ENCODE data around the gene TRPV6.

Gene TRPV6

DNA sequence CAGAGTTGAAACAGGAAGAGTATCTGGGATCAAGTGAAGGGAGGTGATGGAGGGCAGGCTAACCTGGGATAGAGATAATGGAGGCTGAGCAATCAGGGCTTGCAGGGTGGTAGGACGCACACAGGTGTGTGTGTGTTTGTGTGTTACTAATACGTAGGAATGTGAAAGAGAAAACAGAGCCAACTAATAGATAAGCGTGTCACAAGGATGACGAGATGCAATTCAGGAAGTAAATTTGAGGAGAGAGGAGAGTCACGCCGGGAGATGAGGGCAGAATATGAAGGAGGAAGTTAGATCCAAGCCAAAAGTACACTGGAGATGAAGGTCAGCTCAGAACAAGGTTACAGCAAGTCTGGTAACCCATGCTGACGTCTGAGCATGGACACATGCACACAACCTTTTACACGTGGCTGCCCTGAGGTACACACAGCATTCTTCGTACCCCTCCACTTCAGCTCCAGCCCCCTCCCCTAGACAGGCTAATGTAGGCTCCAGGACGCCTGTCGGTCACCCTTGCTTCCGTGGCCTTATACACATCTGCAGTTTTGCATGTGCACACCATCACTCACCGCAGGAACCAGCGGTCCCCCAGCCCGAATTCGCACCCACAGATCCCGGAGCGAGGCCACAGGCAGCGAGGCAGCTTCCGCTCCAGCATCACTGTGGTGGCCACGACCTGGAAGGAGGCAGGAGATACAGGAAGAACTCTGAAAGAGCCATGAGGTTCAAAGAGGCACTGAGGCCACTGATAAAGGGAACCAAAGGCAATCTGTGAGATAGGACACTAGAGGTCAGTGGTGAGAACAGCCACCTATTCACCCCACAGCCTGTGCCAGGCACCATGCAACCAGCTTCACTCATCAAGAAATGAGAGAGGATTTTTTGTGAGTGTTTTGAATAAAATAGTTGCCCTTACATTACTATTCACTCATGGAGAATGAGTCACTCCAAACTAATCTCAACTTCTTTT lies 23.7 kb upstream of the TRPV6 start:
- DNase-seq (ENCODE audit: low read depth in 2 of 2, low spot score in 1 of 2), result no peak

GRCh38 chr7:142908290-142908689 lies 22.7 kb upstream of the TRPV6 start:
- DNase-seq (ENCODE audit: low read depth in 2 of 2, low spot score in 1 of 2), result no peak

GRCh38 chr7:142906643-142907042 lies 21.1 kb upstream of the TRPV6 start:
- DNase-seq (ENCODE audit: low read depth in 2 of 2, low spot score in 1 of 2), result no peak

DNA sequence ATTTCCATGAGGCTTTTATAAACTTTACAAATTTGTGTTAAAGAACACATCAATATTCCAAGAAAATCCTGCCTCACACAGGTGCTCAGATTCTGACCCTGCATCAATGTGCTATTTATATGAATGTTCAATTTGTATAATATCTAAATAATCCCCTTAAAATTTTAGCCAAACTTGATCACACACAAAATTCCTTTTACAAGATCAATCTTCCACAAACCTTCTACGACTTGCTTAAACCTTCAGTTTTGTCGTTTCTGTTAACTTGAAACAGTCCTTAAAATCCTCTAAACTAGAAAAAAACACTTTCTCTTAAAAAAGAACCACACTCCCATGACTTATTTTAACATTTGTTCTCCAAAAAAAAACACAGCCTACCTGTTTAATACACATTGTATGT lies 20.2 kb upstream of the TRPV6 start:
- DNase-seq (ENCODE audit: low read depth in 2 of 2, low spot score in 1 of 2), result no peak

DNA sequence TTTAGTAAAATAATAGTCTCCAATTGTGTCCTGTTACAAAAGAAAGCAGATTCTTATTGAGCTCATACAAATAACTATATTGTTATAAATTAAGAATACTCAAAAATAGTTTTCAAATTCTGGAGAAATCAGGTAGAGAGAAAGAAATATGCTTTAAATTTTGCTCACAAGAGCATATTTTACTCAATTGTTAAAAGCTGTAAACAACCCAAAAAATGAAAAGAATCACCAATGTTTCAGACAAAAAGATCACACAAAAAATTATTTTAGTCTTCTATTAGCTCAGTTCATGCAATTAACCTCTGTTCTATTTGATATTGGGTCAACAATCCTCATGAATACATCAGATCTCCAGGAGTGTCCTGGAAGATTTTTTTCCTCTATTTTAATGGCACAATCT lies 18.6 kb upstream of the TRPV6 start:
- no peak for DNase-seq (ENCODE audit: low read depth in 2 of 2, low spot score in 1 of 2)

- no peak for DNase-seq (ENCODE audit: low read depth in 2 of 2, low spot score in 1 of 2)
Observed at GRCh38 chr7:142901426-142902259, 16.1 kb upstream of the TRPV6 start.

DNA sequence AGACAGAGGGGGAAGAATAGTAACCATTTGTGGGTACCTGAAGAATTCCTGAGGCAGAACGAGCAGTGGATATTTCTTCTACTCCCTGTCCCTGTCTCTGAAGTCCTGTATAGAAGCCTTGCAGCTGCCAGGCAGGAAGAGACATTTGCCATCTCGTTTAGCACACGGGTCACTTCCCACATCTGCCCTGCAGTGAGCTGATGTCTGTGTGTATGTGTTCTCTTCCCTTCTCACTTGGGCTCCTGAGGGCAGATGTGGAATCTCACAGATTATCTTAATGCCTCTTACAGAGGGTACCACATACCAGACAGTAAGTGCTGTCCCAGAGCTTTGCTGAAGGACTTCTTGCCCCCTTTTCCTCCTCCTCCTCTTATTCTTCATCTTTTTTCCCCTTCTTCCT lies 14.1 kb upstream of the TRPV6 start:
- no peak for DNase-seq (ENCODE audit: low read depth in 2 of 2, low spot score in 1 of 2)

DNA sequence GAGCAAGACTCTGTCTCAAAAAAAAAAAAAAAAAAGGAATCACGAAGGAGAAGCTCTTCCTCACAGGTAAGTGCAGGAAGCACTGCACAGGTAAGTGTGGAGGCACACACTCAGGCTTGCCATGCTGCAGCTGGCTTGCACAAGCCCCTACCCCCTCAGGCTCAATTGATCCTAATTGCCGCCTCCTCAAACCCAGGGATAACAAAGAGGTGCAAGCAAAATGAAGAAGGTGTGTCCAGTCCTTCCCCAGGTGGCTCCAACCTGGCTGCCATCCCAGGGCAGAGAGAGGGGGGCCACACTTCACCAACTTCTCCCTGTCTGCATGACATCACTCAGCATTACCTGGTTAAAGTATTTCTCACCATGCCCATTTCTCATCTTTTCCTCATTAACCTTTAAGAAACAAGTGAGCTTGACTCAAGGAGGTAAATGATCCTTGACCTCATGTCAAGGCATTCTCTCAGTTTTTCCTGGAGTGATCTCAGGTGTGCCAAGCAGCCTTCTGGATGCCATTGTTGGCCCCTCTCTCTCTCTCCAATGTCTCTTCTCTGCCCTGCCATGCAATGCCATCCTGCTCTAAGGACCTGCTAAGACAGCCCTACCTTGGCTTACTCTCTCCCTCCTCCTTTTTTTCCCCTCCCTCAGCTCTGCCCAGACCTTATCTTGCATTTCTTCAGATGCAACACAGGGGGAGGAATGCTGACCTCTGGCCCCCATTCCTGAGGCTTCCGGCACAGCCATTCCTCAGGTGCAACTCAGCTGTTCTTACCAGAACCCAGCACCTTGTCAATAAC lies 13.0 kb upstream of the TRPV6 start:
- no peak for DNase-seq (ENCODE audit: low read depth in 2 of 2, low spot score in 1 of 2)

DNA sequence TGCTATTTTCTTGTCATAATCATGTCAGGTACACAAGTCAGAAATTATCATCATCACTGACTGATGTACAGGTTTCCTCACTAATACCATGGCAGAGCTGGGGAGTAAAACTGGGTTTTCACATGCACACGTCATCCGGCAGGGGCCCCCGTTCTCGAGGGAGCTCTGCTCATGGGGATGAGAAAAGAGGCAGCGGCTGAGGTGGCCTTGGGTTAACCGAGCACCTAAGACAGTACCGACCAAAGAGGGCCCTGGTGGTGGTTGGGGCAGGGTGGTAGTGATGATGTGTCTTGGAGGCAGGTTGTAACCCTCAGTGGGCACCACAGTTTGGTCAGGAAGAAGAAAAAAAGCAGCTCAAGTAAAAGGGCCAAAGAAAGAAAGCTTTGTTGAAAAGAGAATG lies 12.1 kb upstream of the TRPV6 start:
- DNase-seq (ENCODE audit: low read depth in 2 of 2, low spot score in 1 of 2), result no peak

DNA sequence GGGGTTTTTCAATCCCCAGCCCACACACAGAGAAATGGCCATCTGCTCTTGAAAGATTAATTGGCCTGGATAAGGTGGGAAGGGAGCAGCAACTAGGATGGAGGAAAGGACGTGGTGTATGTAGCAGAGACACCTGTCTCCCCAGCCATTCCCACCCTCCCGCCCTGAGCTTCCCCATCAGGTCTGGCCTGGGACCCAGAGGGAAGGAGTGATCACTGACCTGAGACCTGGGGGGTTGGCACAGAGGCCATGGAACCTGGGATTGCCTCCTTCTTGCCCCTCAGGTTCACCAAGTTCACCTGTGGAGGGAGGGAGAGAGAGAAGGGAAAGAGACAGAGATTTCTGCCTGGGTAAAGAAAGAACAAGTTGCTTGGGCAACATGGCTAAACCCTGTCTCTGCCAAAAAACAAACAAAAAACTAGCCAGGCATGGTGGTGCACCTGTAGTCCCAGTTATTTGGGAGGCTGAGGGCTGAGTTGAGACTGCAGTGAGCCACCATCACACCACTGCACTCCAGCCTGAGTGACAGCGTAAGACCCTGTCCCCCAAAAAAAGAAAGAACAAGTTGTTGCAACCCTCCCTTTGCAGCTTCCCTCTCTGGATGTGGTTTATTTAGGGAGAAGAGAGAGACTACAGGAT lies 11.3 kb upstream of the TRPV6 start:
- DNase-seq (ENCODE audit: low read depth in 2 of 2, low spot score in 1 of 2), result no peak

DNA sequence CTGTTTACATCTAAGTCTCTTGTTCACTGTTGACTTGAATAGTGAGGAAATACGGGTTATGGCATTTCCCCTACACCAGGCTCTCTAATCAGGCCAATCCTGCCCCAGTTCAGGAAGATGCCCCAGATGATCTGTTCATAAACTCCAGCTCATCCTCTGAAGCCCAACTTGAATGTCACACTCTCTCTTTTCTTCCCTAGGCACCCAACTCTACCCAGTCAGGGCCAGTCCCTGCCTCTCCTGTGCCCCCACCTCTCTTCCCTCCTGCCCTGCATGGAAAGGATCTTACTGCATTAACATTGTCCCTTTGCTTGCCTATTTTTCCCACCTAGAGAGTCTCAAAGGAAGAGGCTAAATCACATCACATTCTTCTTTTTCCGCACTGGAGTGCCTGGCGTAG lies 10.6 kb upstream of the TRPV6 start:
- DNase-seq (ENCODE audit: low read depth in 2 of 2, low spot score in 1 of 2), result no peak

GRCh38 chr7:142894985-142895593 lies 9.5 kb upstream of the TRPV6 start:
- DNase-seq (ENCODE audit: low read depth in 2 of 2, low spot score in 1 of 2), result no peak

GRCh38 chr7:142894112-142894984 lies 8.8 kb upstream of the TRPV6 start:
- no peak for DNase-seq (ENCODE audit: low read depth in 2 of 2, low spot score in 1 of 2)

- DNase-seq (ENCODE audit: low read depth in 2 of 2, low spot score in 1 of 2), result no peak
Observed at GRCh38 chr7:142892951-142893350, 7.4 kb upstream of the TRPV6 start.

GRCh38 chr7:142891490-142892082 lies 6.0 kb upstream of the TRPV6 start:
- no peak for DNase-seq (ENCODE audit: low read depth in 2 of 2, low spot score in 1 of 2)

- no peak for DNase-seq (ENCODE audit: low read depth in 2 of 2, low spot score in 1 of 2)
Observed at GRCh38 chr7:142890874-142891485, 5.4 kb upstream of the TRPV6 start.

DNA sequence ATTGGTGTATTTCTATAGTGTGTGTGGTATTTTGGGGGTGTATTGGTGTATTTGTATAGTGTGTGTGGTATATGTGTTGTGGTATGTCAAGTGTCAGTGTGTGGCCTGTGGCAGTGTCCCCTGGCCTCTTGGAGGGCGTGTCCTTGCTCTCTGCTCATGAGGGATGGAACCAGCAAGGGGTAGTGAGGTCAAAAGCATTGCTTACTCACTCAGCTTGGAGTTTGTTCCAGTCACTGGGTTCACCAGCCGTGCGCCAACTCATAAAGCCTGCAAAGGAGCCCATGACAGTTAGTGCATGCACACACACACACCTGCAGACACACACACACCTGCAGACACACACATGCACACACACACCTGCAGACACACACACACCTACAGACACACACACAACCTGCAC lies 4.3 kb upstream of the TRPV6 start:
- DNase-seq (ENCODE audit: low read depth in 2 of 2, low spot score in 1 of 2), result no peak

DNA sequence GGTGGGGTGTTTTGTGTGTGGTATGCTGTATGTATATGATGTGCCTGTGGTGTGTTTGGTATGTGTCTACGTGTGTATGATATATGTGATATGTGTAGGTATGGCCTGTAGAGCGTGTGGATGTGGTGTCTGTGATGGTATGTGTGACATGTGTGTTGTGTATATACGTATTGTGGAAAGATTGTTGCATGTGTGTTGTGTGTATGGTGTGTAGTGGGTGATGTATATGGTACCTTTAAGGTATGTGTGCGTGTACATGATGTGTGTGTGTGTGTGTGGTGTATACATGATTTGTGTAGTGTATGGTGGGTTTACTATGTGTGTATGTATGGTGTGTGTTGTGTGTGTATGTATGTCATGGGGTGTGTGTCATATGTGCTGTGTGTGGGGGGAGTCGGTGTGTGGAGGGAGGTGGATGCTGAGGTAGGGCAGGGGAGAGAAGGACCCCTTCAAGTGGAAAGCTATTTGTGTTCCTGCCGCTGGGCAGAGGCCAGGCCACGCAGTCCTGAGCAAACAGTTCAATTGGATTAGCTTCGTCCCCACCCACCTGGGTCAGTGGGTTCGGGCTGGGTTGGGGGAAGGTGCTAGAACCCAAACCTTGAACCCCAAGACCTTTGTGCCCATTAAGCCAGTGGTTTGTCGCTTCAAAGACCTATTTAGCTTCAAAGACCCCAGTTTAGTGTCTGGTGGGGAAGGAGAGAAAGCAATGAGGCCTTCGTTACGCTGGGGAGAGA lies 1.9 kb upstream of the TRPV6 start:
- no peak for DNase-seq (ENCODE audit: low read depth in 2 of 2, low spot score in 1 of 2)
